Measurements from ENCODE around the gene KLHL17. TPM values are rescaled to one million over a fixed set of nuclear protein-coding genes. Genes with fewer than 3 reads are reported as not detected.

KLHL17 gene
- polyA plus RNA-seq, 1 donor (not counting 4 experiments of a cell fraction or from before 2014, with no cell fraction given), result 6.5 TPM

DNA sequence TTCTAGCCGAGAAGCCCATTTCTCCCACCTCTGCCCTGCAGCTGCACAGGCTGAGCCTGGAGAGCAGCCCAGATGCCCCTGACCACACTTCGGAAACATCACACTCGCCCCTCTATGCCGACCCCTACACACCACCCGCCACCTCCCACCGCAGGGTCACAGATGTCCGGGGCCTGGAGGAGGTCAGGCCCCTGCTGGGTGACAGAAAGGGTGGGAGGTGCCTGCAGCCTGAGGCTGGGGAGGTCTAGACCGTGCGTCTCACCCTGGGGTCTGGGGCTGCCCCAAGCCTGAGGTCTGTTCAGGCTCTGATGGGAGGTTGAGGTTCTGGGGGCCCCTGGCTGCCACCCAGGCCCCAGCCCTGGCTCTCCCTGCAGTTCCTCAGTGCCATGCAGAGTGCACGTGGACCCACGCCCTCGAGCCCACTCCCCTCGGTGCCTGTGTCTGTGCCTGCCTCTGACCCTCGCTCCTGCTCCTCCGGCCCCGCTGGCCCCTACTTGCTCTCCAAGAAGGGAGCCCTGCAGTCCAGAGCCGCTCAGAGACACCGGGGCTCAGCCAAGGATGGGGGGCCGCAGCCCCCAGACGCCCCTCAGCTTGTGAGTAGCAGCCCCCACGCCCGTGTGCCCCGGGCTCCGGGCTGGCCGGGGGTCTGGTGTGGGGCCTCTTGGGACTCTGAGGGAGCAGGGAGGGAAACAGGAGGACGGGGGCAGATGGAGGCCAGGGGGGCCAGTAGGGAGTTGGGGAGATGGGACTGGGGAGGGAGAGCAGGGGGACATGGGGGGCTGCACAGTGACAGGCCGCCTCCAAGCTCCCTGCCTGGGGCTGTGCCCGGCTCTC, 13.3 kb downstream of the KLHL17 start:
- H4K20me1 ChIP-seq (ENCODE audit: control insufficient read depth, extremely low read depth, insufficient read depth, low read length), result no peaks in the 10 kb centered on the region
- H3K27me3 ChIP-seq (ENCODE audit: control insufficient read depth, extremely low read depth, insufficient read depth, low read length), result no peaks in the 10 kb centered on the region
- no peaks in the 10 kb centered on the region for H3K79me2 ChIP-seq (ENCODE audit: control insufficient read depth, insufficient read depth, low read length)
- no peak overlapping the region for H3K27ac ChIP-seq (ENCODE audit: control insufficient read depth, insufficient read depth, low read length)
- TF ChIP-seq EZH2 (IDR thresholded peaks at IDR 0.05; ENCODE audit: low read length), result no peak
- TF ChIP-seq, protein P1, sequence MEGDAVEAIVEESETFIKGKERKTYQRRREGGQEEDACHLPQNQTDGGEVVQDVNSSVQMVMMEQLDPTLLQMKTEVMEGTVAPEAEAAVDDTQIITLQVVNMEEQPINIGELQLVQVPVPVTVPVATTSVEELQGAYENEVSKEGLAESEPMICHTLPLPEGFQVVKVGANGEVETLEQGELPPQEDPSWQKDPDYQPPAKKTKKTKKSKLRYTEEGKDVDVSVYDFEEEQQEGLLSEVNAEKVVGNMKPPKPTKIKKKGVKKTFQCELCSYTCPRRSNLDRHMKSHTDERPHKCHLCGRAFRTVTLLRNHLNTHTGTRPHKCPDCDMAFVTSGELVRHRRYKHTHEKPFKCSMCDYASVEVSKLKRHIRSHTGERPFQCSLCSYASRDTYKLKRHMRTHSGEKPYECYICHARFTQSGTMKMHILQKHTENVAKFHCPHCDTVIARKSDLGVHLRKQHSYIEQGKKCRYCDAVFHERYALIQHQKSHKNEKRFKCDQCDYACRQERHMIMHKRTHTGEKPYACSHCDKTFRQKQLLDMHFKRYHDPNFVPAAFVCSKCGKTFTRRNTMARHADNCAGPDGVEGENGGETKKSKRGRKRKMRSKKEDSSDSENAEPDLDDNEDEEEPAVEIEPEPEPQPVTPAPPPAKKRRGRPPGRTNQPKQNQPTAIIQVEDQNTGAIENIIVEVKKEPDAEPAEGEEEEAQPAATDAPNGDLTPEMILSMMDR (optimal IDR thresholded peaks at IDR 0.05 in 1 of 3, IDR thresholded peaks at IDR 0.05 in 1 of 3, conservative IDR thresholded peaks at IDR 0.05 in 1 of 3; ENCODE audit: extremely low read depth in 1 of 3, insufficient read depth in 2 of 3, low read length in 3 of 3), result no peak
- peaks cover 4% of the 10 kb centered on the region for H3K4me1 ChIP-seq (ENCODE audit: control insufficient read depth, extremely low read depth, insufficient read depth, low read length)
- H3K9ac ChIP-seq (ENCODE audit: control insufficient read depth, extremely low read depth, insufficient read depth, low read length), result no peak overlapping the region
- H3K4me3 ChIP-seq (ENCODE audit: control insufficient read depth in 2 of 3, extremely low read depth in 1 of 3, insufficient read depth in 2 of 3, low read depth in 1 of 3, low read length in 3 of 3), result no peak overlapping the region
- no peaks in the 10 kb centered on the region for H3K9me1 ChIP-seq (ENCODE audit: control insufficient read depth, extremely low read depth, insufficient read depth, low read length)
- DNase-seq (ENCODE audit: low read depth, low spot score) (no peak), FAIRE-seq (no peak)
- H3K36me3 ChIP-seq (ENCODE audit: control insufficient read depth in 2 of 2, extremely low read depth in 1 of 2, insufficient read depth in 2 of 2, low read length in 2 of 2), result peaks cover 0 to 3% of the 10 kb centered on the region in 2 experiments
- H3K4me2 ChIP-seq (ENCODE audit: control insufficient read depth, extremely low read depth, insufficient read depth, low read depth, low read length), result no peak overlapping the region
- H2AFZ ChIP-seq (ENCODE audit: control insufficient read depth, low read length), result no peak overlapping the region
- dilution Hi-C loops (cut with MboI; ENCODE audit: extremely low pct_ligation_motif_present, low sequenced_read_pairs), result no loop called here
- no peaks in the 10 kb centered on the region for H3K9me3 ChIP-seq (ENCODE audit: control insufficient read depth, low read depth, low read length)

DNA sequence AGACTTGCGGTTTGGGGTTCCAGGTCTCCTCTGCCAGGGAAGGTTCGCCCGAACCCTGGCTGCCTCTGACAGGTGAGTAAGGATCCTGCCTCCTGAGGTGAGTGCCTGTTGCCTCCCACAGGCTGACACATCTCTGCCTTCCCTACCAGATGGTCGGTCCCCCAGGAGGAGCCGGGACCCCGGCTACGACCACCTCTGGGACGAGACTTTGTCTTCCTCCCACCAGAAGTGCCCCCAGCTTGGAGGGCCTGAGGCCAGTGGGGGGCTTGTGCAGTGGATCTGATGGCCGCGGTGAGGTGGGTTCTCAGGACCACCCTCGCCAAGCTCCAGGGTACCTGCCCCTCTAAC, 13.9 kb downstream of the KLHL17 start:
- TF ChIP-seq, protein P1 (optimal IDR thresholded peaks at IDR 0.05 in 1 of 3, IDR thresholded peaks at IDR 0.05 in 1 of 3, conservative IDR thresholded peaks at IDR 0.05 in 1 of 3; ENCODE audit: extremely low read depth in 1 of 3, insufficient read depth in 2 of 3, low read length in 3 of 3), result no peak
- TF ChIP-seq EZH2 (IDR thresholded peaks at IDR 0.05; ENCODE audit: low read length), result no peak
- H3K27me3 ChIP-seq (ENCODE audit: control insufficient read depth, extremely low read depth, insufficient read depth, low read length), result no peaks in the 10 kb centered on the region
- no peak overlapping the region for H3K27ac ChIP-seq (ENCODE audit: control insufficient read depth, insufficient read depth, low read length)
- H4K20me1 ChIP-seq (ENCODE audit: control insufficient read depth, extremely low read depth, insufficient read depth, low read length), result no peaks in the 10 kb centered on the region
- FAIRE-seq (no peak), DNase-seq (ENCODE audit: low read depth, low spot score) (no peak)
- no peaks in the 10 kb centered on the region for H3K9me1 ChIP-seq (ENCODE audit: control insufficient read depth, extremely low read depth, insufficient read depth, low read length)
- peaks cover 4% of the 10 kb centered on the region for H3K4me1 ChIP-seq (ENCODE audit: control insufficient read depth, extremely low read depth, insufficient read depth, low read length)
- no peaks in the 10 kb centered on the region for H3K79me2 ChIP-seq (ENCODE audit: control insufficient read depth, insufficient read depth, low read length)
- H2AFZ ChIP-seq (ENCODE audit: control insufficient read depth, low read length), result no peak overlapping the region
- dilution Hi-C loops (cut with MboI; ENCODE audit: extremely low pct_ligation_motif_present, low sequenced_read_pairs), result no loop called here
- H3K36me3 ChIP-seq (ENCODE audit: control insufficient read depth in 2 of 2, extremely low read depth in 1 of 2, insufficient read depth in 2 of 2, low read length in 2 of 2), result peaks cover 0 to 3% of the 10 kb centered on the region in 2 experiments
- no peaks in the 10 kb centered on the region for H3K9me3 ChIP-seq (ENCODE audit: control insufficient read depth, low read depth, low read length)
- no peak overlapping the region for H3K4me3 ChIP-seq (ENCODE audit: control insufficient read depth in 2 of 3, extremely low read depth in 1 of 3, insufficient read depth in 2 of 3, low read depth in 1 of 3, low read length in 3 of 3)
- no peak overlapping the region for H3K9ac ChIP-seq (ENCODE audit: control insufficient read depth, extremely low read depth, insufficient read depth, low read length)
- H3K4me2 ChIP-seq (ENCODE audit: control insufficient read depth, extremely low read depth, insufficient read depth, low read depth, low read length), result no peak overlapping the region
